Endodermal cell (in vitro differentiated cells): Measurements from ENCODE around the gene CFAP251. TPM values are rescaled to one million over a fixed set of nuclear protein-coding genes. Genes with fewer than 3 reads are reported as not detected.
A peak's percentile ranks its signal among the peaks of the same experiment; 100 is the strongest.

Experiments
- DNase-seq: peaks from one replicate; pipeline ENCODE4 v3.0.0-alpha.2; 2017
- H3K27ac ChIP-seq: 2 replicates; pipeline ENCODE4 v1.5.1; 2013; ENCODE audit warnings: mild to moderate bottlenecking, low read depth, low read length, moderate library complexity
- H3K27me3 ChIP-seq: 2 replicates; pipeline ENCODE4 v1.6.1; 2013; ENCODE audit warnings: mild to moderate bottlenecking, low read length, moderate library complexity; ENCODE audit not compliant: insufficient read depth, control insufficient read depth, poor library complexity, severe bottlenecking
- H3K36me3 ChIP-seq: 2 replicates; pipeline ENCODE4 v1.7.0; 2013; ENCODE audit warnings: mild to moderate bottlenecking, low read length, moderate library complexity; ENCODE audit not compliant: control insufficient read depth, insufficient read depth
- H3K4me1 ChIP-seq: one replicate; pipeline ENCODE4 v1.7.0; 2013; ENCODE audit warnings: low read length; ENCODE audit not compliant: control insufficient read depth, insufficient read depth
- H3K4me3 ChIP-seq: 2 replicates; pipeline ENCODE4 v1.5.1; 2013; ENCODE audit warnings: mild to moderate bottlenecking, low read length, moderate library complexity
- H3K9ac ChIP-seq: 2 replicates; pipeline ENCODE4 v1.6.1; 2013; ENCODE audit warnings: mild to moderate bottlenecking, low read length, moderate library complexity; ENCODE audit not compliant: poor library complexity, severe bottlenecking; ENCODE audit errors: extremely low read depth
- H3K9me3 ChIP-seq: 2 replicates; pipeline ENCODE4 v1.6.1; 2013; ENCODE audit warnings: mild to moderate bottlenecking, low read length, moderate library complexity; ENCODE audit not compliant: control insufficient read depth
- H3K27ac Mint-ChIP-seq: 2 replicates; pipeline ENCODE4 v1.8.0; 2020; ENCODE audit warnings: mixed read lengths
- H3K27me3 Mint-ChIP-seq: 2 replicates; pipeline ENCODE4 v1.8.0; 2021; ENCODE audit warnings: mild to moderate bottlenecking, mixed read lengths; ENCODE audit not compliant: insufficient read depth
- H3K36me3 Mint-ChIP-seq: 2 replicates; pipeline ENCODE4 v1.8.0; 2020; ENCODE audit warnings: low read depth, mixed read lengths
- H3K4me1 Mint-ChIP-seq: 2 replicates; pipeline ENCODE4 v1.8.0; 2020; ENCODE audit warnings: mixed read lengths
- H3K4me3 Mint-ChIP-seq: 2 replicates; pipeline ENCODE4 v1.8.0; 2020; ENCODE audit warnings: mild to moderate bottlenecking, moderate library complexity, mixed read lengths
- H3K9me3 Mint-ChIP-seq: 2 replicates; pipeline ENCODE4 v1.8.0; 2020; ENCODE audit warnings: mild to moderate bottlenecking, mixed read lengths
- WGBS, 2 experiments: methylation state at CpG; one replicate each; pipeline versions ENCODE4 v1.1.5 to v1.1.7; 2013; ENCODE audit warnings: missing lambda C conversion rate in 2 of 2, mixed read lengths in 1 of 2; ENCODE audit not compliant: insufficient coverage in 1 of 2, insufficient read length in 1 of 2; 5-methylcytosine and 5-hydroxymethylcytosine counted together
- total RNA-seq, 2 donors: library from RNA; stranded (reverse); fragmentation: NEBNext Ultra II Directional in 1 of 2; extraction: Animal tissue kit (Norgen Biotek cat#: 25700) in 1 of 2; gene quantifications; 2 replicates in 1 of 2; 3 replicates in 1 of 2; pipeline ENCODE4 v1.2.1, GENCODE V29; 2021
- TF ChIP-seq, protein P1 (sequence below): fragments of 200-600 bp; sonication (generic); conservative IDR thresholded peaks from 2 replicates; pipeline ENCODE4 v1.5.0; 2021; ENCODE audit warnings: antibody characterized with exemption, mild to moderate bottlenecking

CFAP251 gene
- total RNA-seq, 2 donors from 2014 or later = 3.4 to 11.2 TPM

- Mint-ChIP-seq H3K9me3 (no peaks in the 10 kb centered on the region), H3K36me3 (peaks cover 12% of the 10 kb centered on the region), H3K4me1 (peaks cover 11% of the 10 kb centered on the region), H3K27ac (no peak overlapping the region), H3K27me3 (no peaks in the 10 kb centered on the region), H3K4me3 (no peak overlapping the region)
- 77 to 95% methylated on average over 2 of the region's 2 CpGs for WGBS, 2 experiments
- Histone ChIP-seq H3K27me3 (no peaks in the 10 kb centered on the region), H3K4me3 (no peak overlapping the region), H3K27ac (no peak overlapping the region), H3K4me1 (no peaks in the 10 kb centered on the region), H3K9me3 (no peaks in the 10 kb centered on the region), H3K36me3 (peaks cover 20% of the 10 kb centered on the region), H3K9ac (no peak overlapping the region)
- TF ChIP-seq, protein P1, sequence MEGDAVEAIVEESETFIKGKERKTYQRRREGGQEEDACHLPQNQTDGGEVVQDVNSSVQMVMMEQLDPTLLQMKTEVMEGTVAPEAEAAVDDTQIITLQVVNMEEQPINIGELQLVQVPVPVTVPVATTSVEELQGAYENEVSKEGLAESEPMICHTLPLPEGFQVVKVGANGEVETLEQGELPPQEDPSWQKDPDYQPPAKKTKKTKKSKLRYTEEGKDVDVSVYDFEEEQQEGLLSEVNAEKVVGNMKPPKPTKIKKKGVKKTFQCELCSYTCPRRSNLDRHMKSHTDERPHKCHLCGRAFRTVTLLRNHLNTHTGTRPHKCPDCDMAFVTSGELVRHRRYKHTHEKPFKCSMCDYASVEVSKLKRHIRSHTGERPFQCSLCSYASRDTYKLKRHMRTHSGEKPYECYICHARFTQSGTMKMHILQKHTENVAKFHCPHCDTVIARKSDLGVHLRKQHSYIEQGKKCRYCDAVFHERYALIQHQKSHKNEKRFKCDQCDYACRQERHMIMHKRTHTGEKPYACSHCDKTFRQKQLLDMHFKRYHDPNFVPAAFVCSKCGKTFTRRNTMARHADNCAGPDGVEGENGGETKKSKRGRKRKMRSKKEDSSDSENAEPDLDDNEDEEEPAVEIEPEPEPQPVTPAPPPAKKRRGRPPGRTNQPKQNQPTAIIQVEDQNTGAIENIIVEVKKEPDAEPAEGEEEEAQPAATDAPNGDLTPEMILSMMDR = no peak
- no peak for DNase-seq
Observed at GRCh38 chr12:121921066-121921465, 2.7 kb downstream of the CFAP251 start.

- H3K4me3 Mint-ChIP-seq = no peak overlapping the region
Observed at GRCh38 chr12:121925358-121925695, 6.9 kb downstream of the CFAP251 start.

GRCh38 chr12:121926874-121927706 is 8.7 kb downstream of the CFAP251 start:
- H3K4me1 Mint-ChIP-seq = peaks cover 21% of the 10 kb centered on the region
- no peaks in the 10 kb centered on the region for H3K9me3 Mint-ChIP-seq
- H3K27me3 ChIP-seq = no peaks in the 10 kb centered on the region
- no peaks in the 10 kb centered on the region for H3K36me3 ChIP-seq
- H3K4me1 ChIP-seq = no peaks in the 10 kb centered on the region
- TF ChIP-seq, protein P1 = no peak
- peak; percentile 77 for DNase-seq
- H3K4me3 Mint-ChIP-seq = no peak overlapping the region
- H3K4me3 ChIP-seq = no peak overlapping the region
- no peak overlapping the region for H3K27ac ChIP-seq
- H3K9me3 ChIP-seq = no peaks in the 10 kb centered on the region
- H3K9ac ChIP-seq = no peak overlapping the region
- no peaks in the 10 kb centered on the region for H3K27me3 Mint-ChIP-seq
- H3K27ac Mint-ChIP-seq = no peak overlapping the region
- no peaks in the 10 kb centered on the region for H3K36me3 Mint-ChIP-seq
- WGBS, 2 experiments = 76 to 81% methylated on average over 6 of the region's 7 CpGs

More at GRCh38 chr12:121925358-121925695, 6.9 kb downstream of the CFAP251 start:
- Histone ChIP-seq H3K9ac (no peak overlapping the region), H3K4me3 (no peak overlapping the region), H3K27me3 (no peaks in the 10 kb centered on the region), H3K4me1 (no peaks in the 10 kb centered on the region), H3K9me3 (no peaks in the 10 kb centered on the region), H3K36me3 (no peaks in the 10 kb centered on the region), H3K27ac (peak overlapping the region; percentile 65)
- Mint-ChIP-seq H3K27me3 (no peaks in the 10 kb centered on the region), H3K36me3 (no peaks in the 10 kb centered on the region), H3K27ac (no peak overlapping the region), H3K9me3 (no peaks in the 10 kb centered on the region), H3K4me1 (peaks cover 18% of the 10 kb centered on the region)
- TF ChIP-seq, protein P1 = no peak
- 69 to 87% methylated on average over 6 to 7 of the region's 7 CpGs for WGBS, 2 experiments
- peak; percentile 60 for DNase-seq
